WERI-Rb-1 (cell line): ENCODE data around the gene PDE3A.

Source experiments
- DNase-seq: peaks from one replicate; pipeline ENCODE4 v3.0.0-alpha.2; 2020
- H3K27ac ChIP-seq: fragments of 250-450 bp; sonication (Bioruptor Pico); 2 replicates; pipeline ENCODE4 v1.5.1; 2020; ENCODE audit warnings: mild to moderate bottlenecking, moderate library complexity
- H3K27me3 ChIP-seq: fragments of 250-450 bp; sonication (Bioruptor Pico); 2 replicates; pipeline ENCODE4 v1.5.1; 2021; ENCODE audit warnings: mild to moderate bottlenecking, low read depth, moderate library complexity; ENCODE audit not compliant: insufficient read depth, severe bottlenecking
- H3K36me3 ChIP-seq: fragments of 250-450 bp; sonication (Bioruptor Pico); 2 replicates; pipeline ENCODE4 v1.5.1; 2020; ENCODE audit warnings: mild to moderate bottlenecking, moderate library complexity
- H3K4me3 ChIP-seq: 2 replicates; pipeline ENCODE4 v1.5.1; 2011; ENCODE audit warnings: low read depth, mild to moderate bottlenecking, control low read depth, low read length
- H3K9me3 ChIP-seq: fragments of 250-450 bp; sonication (Bioruptor Pico); 2 replicates; pipeline ENCODE4 v1.5.1; 2021; ENCODE audit warnings: mild to moderate bottlenecking, moderate library complexity; ENCODE audit not compliant: severe bottlenecking
- CTCF ChIP-seq: IDR thresholded peaks from 2 replicates; pipeline ENCODE4 v1.5.1; 2011; ENCODE audit warnings: low read depth, mild to moderate bottlenecking, control low read depth, inconsistent platforms, low read length

PDE3A gene

GRCh38 chr12:20482491-20483054, 114.2 kb downstream of the PDE3A start:
- no peaks in the 10 kb centered on the region for H3K36me3 ChIP-seq
- no peaks in the 10 kb centered on the region for H3K27me3 ChIP-seq
- no peak for DNase-seq
- H3K4me3 ChIP-seq = no peak overlapping the region
- no peaks in the 10 kb centered on the region for H3K9me3 ChIP-seq
- H3K27ac ChIP-seq = no peak overlapping the region
- no peak for TF ChIP-seq CTCF

- H3K27ac ChIP-seq = no peak overlapping the region
- H3K4me3 ChIP-seq = no peak overlapping the region
- TF ChIP-seq CTCF = no peak
- no peaks in the 10 kb centered on the region for H3K9me3 ChIP-seq
- DNase-seq = no peak
- H3K36me3 ChIP-seq = no peaks in the 10 kb centered on the region
- H3K27me3 ChIP-seq = no peaks in the 10 kb centered on the region
Observed at GRCh38 chr12:20483776-20484175, 115.4 kb downstream of the PDE3A start.

GRCh38 chr12:20486233-20486632, 117.9 kb downstream of the PDE3A start:
- no peaks in the 10 kb centered on the region for H3K9me3 ChIP-seq
- H3K27me3 ChIP-seq = no peaks in the 10 kb centered on the region
- no peaks in the 10 kb centered on the region for H3K36me3 ChIP-seq
- H3K27ac ChIP-seq = no peak overlapping the region
- TF ChIP-seq CTCF = no peak
- no peak for DNase-seq
- no peak overlapping the region for H3K4me3 ChIP-seq

- Histone ChIP-seq H3K4me3 (no peak overlapping the region), H3K27me3 (no peaks in the 10 kb centered on the region), H3K9me3 (no peaks in the 10 kb centered on the region), H3K36me3 (no peaks in the 10 kb centered on the region), H3K27ac (no peak overlapping the region)
- no peak for DNase-seq
- TF ChIP-seq CTCF = no peak
Observed at GRCh38 chr12:20487519-20487918, 119.2 kb downstream of the PDE3A start.

- no peak for DNase-seq
- TF ChIP-seq CTCF = no peak
- no peak overlapping the region for H3K4me3 ChIP-seq
- no peaks in the 10 kb centered on the region for H3K9me3 ChIP-seq
- H3K27me3 ChIP-seq = no peaks in the 10 kb centered on the region
- no peak overlapping the region for H3K27ac ChIP-seq
- H3K36me3 ChIP-seq = no peaks in the 10 kb centered on the region
Observed at GRCh38 chr12:20489645-20490044, 121.3 kb downstream of the PDE3A start.

GRCh38 chr12:20490213-20490612, 121.9 kb downstream of the PDE3A start:
- no peaks in the 10 kb centered on the region for H3K9me3 ChIP-seq
- no peaks in the 10 kb centered on the region for H3K27me3 ChIP-seq
- no peak overlapping the region for H3K27ac ChIP-seq
- no peaks in the 10 kb centered on the region for H3K36me3 ChIP-seq
- TF ChIP-seq CTCF = no peak
- no peak overlapping the region for H3K4me3 ChIP-seq
- DNase-seq = no peak
